SK-N-MC (cell line): ENCODE data around the gene SEPTIN5.

Experiments used
- EZH2 ChIP-seq: fragments of 200-600 bp; sonication (generic); IDR thresholded peaks from one replicate; pipeline ENCODE4 v1.6.1; 2017; ENCODE audit warnings: antibody characterized with exemption
- FOXP2 ChIP-seq: optimal IDR thresholded peaks from 2 replicates; pipeline ENCODE3; 2011; ENCODE audit warnings: mild to moderate bottlenecking, moderate library complexity; ENCODE audit not compliant: insufficient read depth; ENCODE audit errors: extremely low read length, control extremely low read depth
- POLR2AphosphoS5 ChIP-seq: IDR thresholded peaks from 2 replicates; pipeline ENCODE4 v1.6.1; 2012; ENCODE audit warnings: mild to moderate bottlenecking, low read depth, low read length, borderline replicate concordance

- no peak for TF ChIP-seq POLR2AphosphoS5
- TF ChIP-seq EZH2 = no peak
- TF ChIP-seq FOXP2 = no peak
These were observed 20.7 kb upstream of the SEPTIN5 start for GRCh38 chr22:19693581-19693980.
